Right lobe of liver (tissue), 4 donors: ENCODE measurements around the gene HOMER2.

Experiments
- CTCF ChIP-seq, 4 donors: fragments of 200-600 bp in 3 of 4; fragments of 450-650 bp in 1 of 4; IDR thresholded peaks; one replicate each; pipeline versions ENCODE4 v1.5.1 to v1.8.0; 2016 to 2022; ENCODE audit warnings: antibody characterized with exemption in 4 of 4, mild to moderate bottlenecking in 2 of 4
- POLR2A ChIP-seq: fragments of 450-650 bp; IDR thresholded peaks from one replicate; pipeline ENCODE4 v1.6.1; 2017; ENCODE audit warnings: antibody characterized with exemption, mild to moderate bottlenecking
- donor health status: DM: no; HTN: no; CAD: no.
- donor health status: DM: no; HTN: no; CAD: no.
- donor health status: DM: no; HTN: yes; CAD: no.

DNA sequence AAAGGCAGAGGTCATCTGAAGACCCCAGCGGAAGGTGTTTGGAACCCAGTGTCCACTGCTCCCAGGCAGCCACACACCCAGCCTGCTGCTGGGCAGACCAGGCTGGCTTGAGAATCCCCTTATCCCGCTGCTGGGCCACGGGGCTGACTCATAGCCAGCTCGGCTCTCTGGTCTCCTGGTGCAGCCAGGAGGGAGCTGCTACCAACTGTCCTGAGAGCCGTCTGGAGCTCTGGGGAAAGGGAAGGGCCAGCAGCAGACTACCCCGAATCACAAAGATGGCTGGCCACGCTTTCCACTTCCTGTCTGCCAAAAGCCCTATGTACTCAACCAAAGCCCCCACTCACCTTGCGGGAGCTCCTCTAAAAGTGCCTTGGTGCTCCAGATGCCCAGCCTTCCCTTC lies 104.8 kb downstream of the HOMER2 start:
- TF ChIP-seq CTCF (IDR thresholded peaks at IDR 0.05) (no peak), POLR2A (no peak)
